Gastroesophageal sphincter (tissue), 4 donors: ENCODE data around the gene ATP6V0A4. TPM values are rescaled to one million over a fixed set of nuclear protein-coding genes. Genes with fewer than 3 reads are reported as not detected.

Source experiments
- ATAC-seq: fragments of 150-250 bp; one replicate; pipeline ENCODE4 v1.9.1; 2016; ENCODE audit warnings: mild to moderate bottlenecking, moderate library complexity
- H3K27ac ChIP-seq, 4 donors: fragments of 200-600 bp; sonication (generic) in 3 of 4; 1 replicate in 3 of 4; 2 replicates in 1 of 4; pipeline ENCODE4 v1.5.1; 2016 to 2019
- H3K27me3 ChIP-seq: fragments of 200-600 bp; sonication (generic); one replicate; pipeline ENCODE4 v1.5.1; 2019
- H3K36me3 ChIP-seq, 2 donors: fragments of 200-600 bp; sonication (generic); one replicate each; pipeline ENCODE4 v1.5.1; 2019; ENCODE audit warnings: control low read depth in 1 of 2
- H3K4me1 ChIP-seq, 3 donors: fragments of 200-600 bp; sonication (generic); 1 replicate in 2 of 3; 2 replicates in 1 of 3; pipeline ENCODE4 v1.5.1; 2016 to 2019; ENCODE audit warnings: control low read depth in 2 of 3
- H3K4me3 ChIP-seq, 2 donors: fragments of 200-600 bp; sonication (generic); one replicate each; pipeline ENCODE4 v1.5.1; 2019; ENCODE audit warnings: mild to moderate bottlenecking in 1 of 2, moderate library complexity in 1 of 2
- H3K9me3 ChIP-seq, 3 donors: fragments of 200-600 bp; sonication (generic); one replicate each; pipeline ENCODE4 v1.5.1; 2017 to 2019; ENCODE audit warnings: control low read depth in 2 of 3
- EP300 ChIP-seq: sonication (generic); formaldehyde crosslinking; IDR thresholded peaks from one replicate; pipeline ENCODE4 v1.6.1; 2017; ENCODE audit warnings: antibody characterized with exemption, mild to moderate bottlenecking
- POLR2A ChIP-seq, 2 donors: fragments of 450-650 bp; IDR thresholded peaks; one replicate each; pipeline ENCODE4 v1.6.1; 2017; ENCODE audit warnings: antibody characterized with exemption in 2 of 2, mild to moderate bottlenecking in 2 of 2, moderate library complexity in 1 of 2
- POLR2AphosphoS5 ChIP-seq: sonication (generic); formaldehyde crosslinking; IDR thresholded peaks from one replicate; pipeline ENCODE4 v1.6.1; 2017; ENCODE audit warnings: antibody characterized with exemption
- WGBS, 2 donors: methylation state at CpG; one replicate each; pipeline ENCODE4 v1.1.5; 2018; ENCODE audit warnings: low coverage in 1 of 2; 5-methylcytosine and 5-hydroxymethylcytosine counted together
- total RNA-seq, 4 donors: library from RNA; depleted of rRNA; stranded (reverse); fragments of >200 nt; gene quantifications; one replicate each; pipeline ENCODE4 v1.1.0, GENCODE V29; 2016
- TF ChIP-seq, protein P1 (sequence below), 4 experiments: fragments of 200-600 bp in 2 of 4; fragments of 450-650 bp in 2 of 4; sonication (generic) in 1 of 4; IDR thresholded peaks; one replicate each; pipeline ENCODE4 v1.5.1; 2017 to 2019; ENCODE audit warnings: antibody characterized with exemption in 4 of 4, mild to moderate bottlenecking in 2 of 4, moderate library complexity in 2 of 4

Gene ATP6V0A4
- total RNA-seq, 4 donors from 2014 or later, result 0.82 TPM; not detected in 3

DNA sequence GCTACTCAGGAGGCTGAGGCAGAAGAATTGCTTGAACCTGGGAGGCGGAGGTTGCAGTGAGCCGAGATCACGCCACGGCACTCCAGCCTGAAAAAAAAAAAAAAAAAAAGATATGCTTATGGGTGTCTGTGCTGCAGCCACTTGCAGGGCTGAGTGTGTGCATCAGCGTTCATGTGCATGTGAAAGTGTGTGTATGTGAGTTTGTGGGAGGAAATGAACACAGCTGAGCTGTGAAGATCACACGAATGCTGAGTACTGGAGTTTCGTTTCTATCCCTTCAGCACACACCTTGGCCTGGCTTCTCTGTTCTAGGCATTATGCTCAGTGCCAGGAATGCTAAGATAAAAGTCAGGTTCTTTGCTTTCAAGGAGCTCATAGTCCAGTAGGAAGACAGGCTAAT is 84.8 kb downstream of the ATP6V0A4 start:
- 67 to 89% methylated on average over 3 to 6 of the region's 7 CpGs for WGBS, 2 donors
- H3K4me1 ChIP-seq, result no peaks in the 10 kb centered on the region
- TF ChIP-seq POLR2A (IDR thresholded peaks at IDR 0.05) (no peak), EP300 (no peak), POLR2AphosphoS5 (no peak)
- TF ChIP-seq, protein P1, sequence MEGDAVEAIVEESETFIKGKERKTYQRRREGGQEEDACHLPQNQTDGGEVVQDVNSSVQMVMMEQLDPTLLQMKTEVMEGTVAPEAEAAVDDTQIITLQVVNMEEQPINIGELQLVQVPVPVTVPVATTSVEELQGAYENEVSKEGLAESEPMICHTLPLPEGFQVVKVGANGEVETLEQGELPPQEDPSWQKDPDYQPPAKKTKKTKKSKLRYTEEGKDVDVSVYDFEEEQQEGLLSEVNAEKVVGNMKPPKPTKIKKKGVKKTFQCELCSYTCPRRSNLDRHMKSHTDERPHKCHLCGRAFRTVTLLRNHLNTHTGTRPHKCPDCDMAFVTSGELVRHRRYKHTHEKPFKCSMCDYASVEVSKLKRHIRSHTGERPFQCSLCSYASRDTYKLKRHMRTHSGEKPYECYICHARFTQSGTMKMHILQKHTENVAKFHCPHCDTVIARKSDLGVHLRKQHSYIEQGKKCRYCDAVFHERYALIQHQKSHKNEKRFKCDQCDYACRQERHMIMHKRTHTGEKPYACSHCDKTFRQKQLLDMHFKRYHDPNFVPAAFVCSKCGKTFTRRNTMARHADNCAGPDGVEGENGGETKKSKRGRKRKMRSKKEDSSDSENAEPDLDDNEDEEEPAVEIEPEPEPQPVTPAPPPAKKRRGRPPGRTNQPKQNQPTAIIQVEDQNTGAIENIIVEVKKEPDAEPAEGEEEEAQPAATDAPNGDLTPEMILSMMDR (IDR thresholded peaks at IDR 0.05), result no peak
- H3K27me3 ChIP-seq, result peaks cover 10% of the 10 kb centered on the region
- ATAC-seq, result no peak
- H3K9me3 ChIP-seq, result no peaks in the 10 kb centered on the region
- H3K27ac ChIP-seq, result no peak overlapping the region
- H3K36me3 ChIP-seq, result no peaks in the 10 kb centered on the region
- H3K4me3 ChIP-seq, result no peak overlapping the region

DNA sequence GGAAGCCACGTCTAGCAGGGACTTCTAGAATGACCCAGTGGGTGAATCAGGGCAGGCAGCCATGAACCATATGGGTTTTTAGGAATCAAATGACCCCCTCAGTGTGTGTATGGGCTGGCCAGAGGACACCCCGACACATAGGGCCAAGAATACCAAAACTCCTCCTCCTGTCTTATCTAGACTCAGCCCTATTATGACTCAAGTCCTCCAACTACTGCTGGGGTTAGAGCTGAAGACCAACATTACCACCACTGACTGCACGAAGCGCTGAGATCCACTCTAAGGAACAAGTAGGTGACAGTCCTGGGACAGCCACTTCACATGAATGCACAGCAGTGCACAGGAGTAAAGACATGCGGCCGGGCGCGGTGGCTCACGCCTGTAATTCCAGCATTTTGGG is 85.3 kb downstream of the ATP6V0A4 start:
- no peak for TF ChIP-seq POLR2A (IDR thresholded peaks at IDR 0.05)
- no peak for TF ChIP-seq EP300
- TF ChIP-seq, protein P1 (IDR thresholded peaks at IDR 0.05), result no peak
- TF ChIP-seq POLR2AphosphoS5, result no peak
- no peak for ATAC-seq
- H3K27me3 ChIP-seq, result peaks cover 10% of the 10 kb centered on the region

DNA sequence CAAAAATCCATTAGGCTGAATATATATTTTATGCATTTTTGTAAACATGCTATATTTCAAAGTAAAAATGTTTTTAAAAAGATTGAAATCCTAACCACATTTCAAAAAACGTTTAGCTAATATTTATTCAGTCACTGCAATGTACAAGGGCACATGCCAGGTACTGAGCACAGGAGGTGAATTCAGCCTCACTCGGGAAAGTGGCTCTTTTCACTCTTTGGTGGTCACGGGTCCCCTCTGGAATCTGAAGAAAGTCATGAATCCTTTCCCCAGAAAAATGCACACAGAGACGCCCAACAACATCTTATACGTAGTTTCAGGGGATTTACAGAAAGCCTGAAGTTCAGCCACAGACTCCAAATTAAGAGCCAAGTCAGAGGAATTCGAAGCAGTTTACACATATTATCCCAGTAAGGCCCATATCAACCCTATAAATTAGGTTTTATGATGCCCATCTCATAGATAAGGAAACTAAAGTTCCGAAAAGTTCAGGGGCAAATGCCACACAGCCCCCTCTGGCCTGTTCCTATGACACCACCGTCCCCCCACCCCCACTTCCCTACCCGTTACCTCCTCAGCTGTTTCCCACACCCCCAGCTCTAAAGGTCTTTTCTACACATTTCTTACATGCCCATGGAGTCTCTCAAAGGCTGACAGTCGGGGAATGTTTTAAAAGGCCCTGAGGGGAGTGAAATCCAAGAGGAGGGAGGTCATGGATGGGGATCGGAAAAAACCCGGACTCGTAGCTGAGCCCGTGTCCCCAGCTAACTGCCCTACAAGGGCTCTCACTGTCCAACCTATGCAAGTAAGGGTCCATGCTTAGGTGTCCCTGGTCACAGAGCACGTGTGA is 87.2 kb downstream of the ATP6V0A4 start:
- WGBS, 2 donors, result 72 to 80% methylated on average over 13 of the region's 15 CpGs
- H3K27me3 ChIP-seq, result peaks cover 10% of the 10 kb centered on the region
- TF ChIP-seq, protein P1 (IDR thresholded peaks at IDR 0.05), result no peak
- no peak for TF ChIP-seq EP300
- no peak for TF ChIP-seq POLR2A (IDR thresholded peaks at IDR 0.05)
- TF ChIP-seq POLR2AphosphoS5, result no peak
- H3K9me3 ChIP-seq, result no peaks in the 10 kb centered on the region
- ATAC-seq, result no peak
- no peak overlapping the region for H3K4me3 ChIP-seq
- H3K36me3 ChIP-seq, result no peaks in the 10 kb centered on the region
- no peaks in the 10 kb centered on the region for H3K4me1 ChIP-seq
- H3K27ac ChIP-seq, result no peak overlapping the region

More for the DNA sequence above, 85.3 kb downstream of the ATP6V0A4 start:
- Histone ChIP-seq H3K36me3 (no peaks in the 10 kb centered on the region), H3K4me1 (no peaks in the 10 kb centered on the region), H3K27ac (no peak overlapping the region), H3K9me3 (no peaks in the 10 kb centered on the region), H3K4me3 (no peak overlapping the region)
- WGBS, 2 donors, result 78% methylated on average over 1 of the region's 9 CpGs; no CpG with 5 or more reads in 1 of the 2 donors

DNA sequence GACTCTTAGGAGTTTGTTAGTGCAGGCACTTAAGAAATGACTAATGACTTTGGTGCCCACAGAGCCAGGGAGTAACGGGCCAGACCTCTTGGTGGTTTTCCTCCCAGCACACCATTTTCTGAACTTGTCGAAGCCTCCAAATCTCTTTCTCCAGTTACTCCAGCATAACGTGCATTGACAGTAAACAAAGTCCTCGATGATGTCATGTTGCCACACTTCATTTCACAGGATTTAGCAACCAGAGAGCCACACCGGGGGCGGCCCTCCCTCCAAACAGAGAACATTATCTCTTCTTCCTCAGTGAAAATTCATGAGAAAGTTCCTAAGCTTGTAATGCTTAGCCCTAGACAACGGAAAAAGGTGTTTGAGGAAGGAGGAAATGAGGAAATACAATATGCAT is 92.8 kb downstream of the ATP6V0A4 start:
- Histone ChIP-seq H3K4me1 (no peaks in the 10 kb centered on the region), H3K27ac (no peak overlapping the region), H3K9me3 (no peaks in the 10 kb centered on the region), H3K36me3 (no peaks in the 10 kb centered on the region), H3K27me3 (no peaks in the 10 kb centered on the region), H3K4me3 (no peak overlapping the region)
- WGBS, 2 donors, result 47 to 69% methylated on average over 3 to 7 of the region's 7 CpGs
- no peak for ATAC-seq
- TF ChIP-seq POLR2AphosphoS5, result no peak
- TF ChIP-seq, protein P1 (IDR thresholded peaks at IDR 0.05), result no peak
- no peak for TF ChIP-seq EP300
- TF ChIP-seq POLR2A (IDR thresholded peaks at IDR 0.05), result no peak

DNA sequence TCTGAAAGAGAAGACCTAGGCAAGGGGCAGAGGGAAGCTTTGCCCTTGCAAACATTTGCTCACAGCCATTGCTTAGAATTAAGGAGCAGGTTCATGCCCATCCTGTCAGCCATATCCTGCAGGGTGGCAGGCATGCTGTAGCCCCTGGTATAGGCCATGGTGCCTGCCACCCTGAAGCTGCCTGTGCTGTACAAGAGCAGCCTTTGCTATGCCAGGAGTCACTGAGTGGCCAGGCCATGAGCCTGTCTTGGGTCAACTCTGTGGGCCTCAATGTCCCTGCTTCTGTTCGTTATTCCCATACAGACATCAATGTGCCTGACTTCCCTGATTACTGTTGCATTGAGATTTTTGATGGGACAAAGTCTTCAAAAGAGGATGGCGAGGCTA is 96.5 kb downstream of the ATP6V0A4 start:
- H3K27me3 ChIP-seq, result no peaks in the 10 kb centered on the region
- no peak for TF ChIP-seq POLR2A (IDR thresholded peaks at IDR 0.05)
- TF ChIP-seq EP300, result no peak
- no peak for TF ChIP-seq POLR2AphosphoS5
- TF ChIP-seq, protein P1 (IDR thresholded peaks at IDR 0.05), result no peak
- H3K27ac ChIP-seq, result no peak overlapping the region
- no peaks in the 10 kb centered on the region for H3K4me1 ChIP-seq
- no peak for ATAC-seq
- 67 to 83% methylated on average over 1 to 2 of the region's 2 CpGs for WGBS, 2 donors
- no peak overlapping the region for H3K4me3 ChIP-seq
- no peaks in the 10 kb centered on the region for H3K9me3 ChIP-seq
- no peaks in the 10 kb centered on the region for H3K36me3 ChIP-seq
